ENCODE measurements around the gene SNTB2.

The SNTB2 gene

DNA sequence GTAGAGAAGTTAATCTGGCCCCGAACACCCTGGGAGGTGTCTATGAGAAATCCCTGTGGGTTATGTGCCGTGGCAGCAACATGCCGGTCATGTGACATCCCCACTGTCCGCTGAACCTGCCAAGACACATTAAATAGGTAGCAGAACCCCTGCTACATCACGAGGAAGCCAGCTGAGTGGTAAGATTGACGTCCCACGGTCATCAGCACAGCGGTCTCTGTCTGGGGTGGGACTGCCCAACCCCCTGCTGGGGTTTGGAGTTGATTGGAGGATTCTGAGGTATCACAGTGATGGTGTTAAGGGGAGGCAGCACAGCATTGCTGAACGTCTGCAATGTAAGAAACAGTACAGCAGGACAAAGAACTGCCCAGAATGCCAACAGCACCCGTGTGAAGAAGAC lies 162.6 kb downstream of the SNTB2 start:
- no peak for DNase-seq

DNA sequence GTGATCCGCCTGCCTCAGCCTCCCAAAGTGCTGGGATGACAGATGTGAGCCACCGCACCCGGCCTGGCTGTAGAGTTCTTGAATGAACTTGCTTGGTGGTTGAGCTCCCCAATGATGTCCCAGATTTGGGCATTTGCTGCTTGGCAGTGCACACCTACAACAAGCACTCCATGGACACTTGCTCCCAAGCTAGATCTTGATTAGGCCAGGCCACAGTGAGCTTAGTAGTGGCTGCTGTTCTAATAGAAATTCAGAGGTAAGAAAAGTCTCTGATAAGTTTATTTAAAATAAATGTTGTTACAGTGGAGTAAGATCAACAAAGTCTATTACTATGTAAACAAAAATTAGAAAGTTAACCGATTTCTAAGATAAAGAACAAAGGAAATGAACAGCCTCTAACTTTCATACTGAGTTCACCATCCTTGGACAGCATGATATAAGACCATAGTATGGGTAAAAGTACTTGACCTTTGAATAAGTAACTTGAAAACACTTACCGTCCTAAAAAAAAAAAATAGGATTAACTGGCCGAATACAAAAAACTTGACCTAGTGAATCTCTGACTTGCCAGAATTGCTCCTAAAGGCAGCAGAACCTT lies 163.7 kb downstream of the SNTB2 start:
- DNase-seq, result no peak

DNA sequence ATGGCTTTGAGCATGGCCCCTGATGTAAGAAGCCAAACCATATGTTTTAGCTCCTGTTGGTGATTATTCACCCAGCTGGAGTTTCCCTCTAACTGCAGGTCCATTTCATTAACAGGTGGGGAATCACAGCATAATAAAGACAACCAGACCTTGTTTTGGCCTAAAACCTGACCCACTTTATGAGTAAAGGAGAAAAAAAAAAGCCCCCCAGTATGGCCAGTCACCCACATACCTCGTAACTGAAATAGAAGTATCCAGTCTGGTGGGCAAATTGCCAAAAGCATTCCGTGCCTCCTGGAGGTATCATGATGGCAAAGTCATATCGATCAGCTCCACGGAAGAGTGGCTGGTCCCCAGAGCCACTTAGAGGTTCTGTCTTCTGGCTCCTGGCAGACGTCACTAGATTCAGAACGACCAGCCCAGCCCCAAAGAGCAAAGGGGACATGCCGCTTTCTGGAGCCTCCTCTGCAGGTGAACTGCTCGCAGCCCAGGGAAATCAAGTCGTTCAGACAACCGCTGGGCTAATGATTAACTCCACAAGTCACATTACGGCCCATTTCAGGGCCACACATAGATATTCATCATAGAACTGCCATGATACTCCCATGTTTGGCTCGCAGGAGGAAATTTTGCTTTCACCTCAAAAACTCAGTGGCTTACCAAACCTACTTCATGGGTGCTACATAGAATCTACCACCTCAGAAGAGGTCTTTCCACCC lies 164.5 kb downstream of the SNTB2 start, which contains the start of gene TMED6:
Gene TMED6, minus strand, starts transcription at position 478 of the 719 bp plus-strand sequence. Its CDS starts 33 bp downstream, at position 445.
- DNase-seq, result no peak
